ENCODE data around the gene C1GALT1C1L. TPM values are rescaled to one million over a fixed set of nuclear protein-coding genes. Genes with fewer than 3 reads are reported as not detected.
A peak's percentile ranks its signal among the peaks of the same experiment; 100 is the strongest.

C1GALT1C1L gene
- polyA plus RNA-seq, 3 donors, result not detected

DNA sequence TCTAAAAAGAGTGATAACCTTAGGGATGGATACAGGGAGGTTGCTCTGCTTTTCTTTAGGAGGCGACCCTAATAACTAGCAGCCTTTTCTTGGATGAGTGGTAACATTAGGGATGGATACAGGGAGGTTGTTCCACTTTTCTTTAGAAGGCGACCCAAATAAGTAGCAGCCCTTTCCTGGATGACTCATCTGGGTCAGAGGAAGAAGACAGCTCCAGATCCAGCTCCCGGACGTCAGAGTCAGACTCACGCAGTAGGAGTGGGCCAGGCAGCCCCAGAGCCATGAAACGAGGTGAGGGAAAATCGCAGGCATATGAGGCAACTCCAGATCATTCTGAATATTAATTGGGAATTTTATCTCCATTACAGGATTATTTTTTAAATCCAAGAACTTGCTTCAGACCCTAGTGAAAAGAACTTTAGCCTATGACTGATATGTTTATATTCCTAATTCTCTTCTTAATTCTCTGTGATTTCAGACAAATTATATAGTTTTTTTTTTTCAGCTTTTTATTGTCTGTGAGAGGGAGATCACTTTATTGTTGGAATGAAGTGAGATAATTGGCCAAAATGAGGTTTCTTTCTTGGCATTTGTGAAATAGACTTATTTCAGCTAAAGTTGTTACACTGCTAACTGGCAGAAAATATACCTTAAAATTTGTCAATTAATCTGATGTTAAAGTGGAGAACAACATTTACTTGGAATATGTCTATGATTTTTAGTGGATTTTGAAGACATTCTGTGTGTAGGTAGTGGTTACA lies 31.2 kb upstream of the C1GALT1C1L start:
- H3K9me3 ChIP-seq (replicated peaks in 1 of 2; ENCODE audit: control insufficient read depth in 1 of 2, insufficient read depth in 1 of 2, low read length in 2 of 2), result no peaks in the 10 kb centered on the region
- H3K4me1 ChIP-seq (ENCODE audit: control insufficient read depth in 1 of 2, insufficient read depth in 2 of 2, low read length in 2 of 2), result no peaks in the 10 kb centered on the region
- no peak overlapping the region for H3K27ac Mint-ChIP-seq
- H3K4me3 ChIP-seq (replicated peaks in 1 of 3; ENCODE audit: low read depth in 2 of 3, low read length in 3 of 3), result no peak overlapping the region
- intact Hi-C loops (cut with micrococcal nuclease), result no loop called here
- DNase-seq, result peak in 1 of 3 donors; percentile 8
- H3K4me1 Mint-ChIP-seq, result no peaks in the 10 kb centered on the region
- H3K9me3 Mint-ChIP-seq, result peaks cover 0 to 3% (median 0%) of the 10 kb centered on the region in 7 donors
- H2AFZ ChIP-seq (ENCODE audit: insufficient read depth, low read depth, low read length, poor library complexity, severe bottlenecking), result no peak overlapping the region
- TF ChIP-seq, protein P1, sequence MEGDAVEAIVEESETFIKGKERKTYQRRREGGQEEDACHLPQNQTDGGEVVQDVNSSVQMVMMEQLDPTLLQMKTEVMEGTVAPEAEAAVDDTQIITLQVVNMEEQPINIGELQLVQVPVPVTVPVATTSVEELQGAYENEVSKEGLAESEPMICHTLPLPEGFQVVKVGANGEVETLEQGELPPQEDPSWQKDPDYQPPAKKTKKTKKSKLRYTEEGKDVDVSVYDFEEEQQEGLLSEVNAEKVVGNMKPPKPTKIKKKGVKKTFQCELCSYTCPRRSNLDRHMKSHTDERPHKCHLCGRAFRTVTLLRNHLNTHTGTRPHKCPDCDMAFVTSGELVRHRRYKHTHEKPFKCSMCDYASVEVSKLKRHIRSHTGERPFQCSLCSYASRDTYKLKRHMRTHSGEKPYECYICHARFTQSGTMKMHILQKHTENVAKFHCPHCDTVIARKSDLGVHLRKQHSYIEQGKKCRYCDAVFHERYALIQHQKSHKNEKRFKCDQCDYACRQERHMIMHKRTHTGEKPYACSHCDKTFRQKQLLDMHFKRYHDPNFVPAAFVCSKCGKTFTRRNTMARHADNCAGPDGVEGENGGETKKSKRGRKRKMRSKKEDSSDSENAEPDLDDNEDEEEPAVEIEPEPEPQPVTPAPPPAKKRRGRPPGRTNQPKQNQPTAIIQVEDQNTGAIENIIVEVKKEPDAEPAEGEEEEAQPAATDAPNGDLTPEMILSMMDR (IDR thresholded peaks at IDR 0.05), result no peak
- peaks cover 9 to 20% (median 14%) of the 10 kb centered on the region in 3 donors for H3K27me3 Mint-ChIP-seq (ENCODE audit: low read depth in 3 of 3)
- H3K9ac ChIP-seq (ENCODE audit: insufficient read depth, low read length, poor library complexity, severe bottlenecking), result no peak overlapping the region
- WGBS (ENCODE audit: insufficient coverage), result 40% methylated on average over 3 of the region's 7 CpGs
- H3K4me2 ChIP-seq (replicated peaks; ENCODE audit: extremely low read depth, low read length, poor library complexity, severe bottlenecking), result no peak overlapping the region
- no peaks in the 10 kb centered on the region for H4K20me1 ChIP-seq (ENCODE audit: insufficient read depth, low read length)
- no peaks in the 10 kb centered on the region for H3K79me2 ChIP-seq (ENCODE audit: insufficient read depth, low read length)
- H3K27me3 ChIP-seq (ENCODE audit: control insufficient read depth in 2 of 2, insufficient read depth in 2 of 2, low read length in 2 of 2), result peaks cover 0 to 12% of the 10 kb centered on the region in 2 donors
- no peak overlapping the region for H3K4me3 Mint-ChIP-seq
- no peaks in the 10 kb centered on the region for H3K36me3 Mint-ChIP-seq
- no peaks in the 10 kb centered on the region for H3K36me3 ChIP-seq (replicated peaks in 1 of 2; ENCODE audit: control insufficient read depth in 1 of 2, insufficient read depth in 2 of 2, low read length in 2 of 2)
- no peak overlapping the region for H3K27ac ChIP-seq (ENCODE audit: low read depth in 1 of 2, low read length in 2 of 2)

DNA sequence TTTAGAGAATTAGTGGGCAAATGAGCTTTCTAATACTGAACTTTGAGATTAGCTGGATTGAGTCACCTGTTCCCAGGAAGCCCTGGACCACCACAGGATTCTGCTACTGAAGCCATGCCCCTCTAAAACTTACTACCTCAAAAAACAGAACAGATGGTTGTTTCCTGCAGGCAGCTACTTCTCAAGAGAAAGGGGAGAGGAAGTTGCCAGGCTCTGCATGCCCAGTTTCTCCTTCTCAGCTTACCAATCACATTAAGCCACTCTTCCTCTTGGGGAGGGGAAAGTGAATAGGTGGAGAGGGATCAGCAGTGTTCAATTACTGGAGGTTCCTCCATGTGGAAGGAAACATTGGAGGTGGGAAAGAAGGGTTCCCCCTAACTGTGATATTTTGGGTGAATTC lies 24.9 kb upstream of the C1GALT1C1L start:
- H2AFZ ChIP-seq (ENCODE audit: insufficient read depth, low read depth, low read length, poor library complexity, severe bottlenecking), result no peak overlapping the region
- no peak overlapping the region for H3K4me2 ChIP-seq (replicated peaks; ENCODE audit: extremely low read depth, low read length, poor library complexity, severe bottlenecking)
- peaks cover 0 to 4% of the 10 kb centered on the region in 2 donors for H3K27me3 ChIP-seq (ENCODE audit: control insufficient read depth in 2 of 2, insufficient read depth in 2 of 2, low read length in 2 of 2)
- H3K9me3 ChIP-seq (replicated peaks in 1 of 2; ENCODE audit: control insufficient read depth in 1 of 2, insufficient read depth in 1 of 2, low read length in 2 of 2), result no peaks in the 10 kb centered on the region
- peak in 1 of 3 donors; percentile 5 for DNase-seq
- Mint-ChIP-seq H3K9me3 (peaks cover 0 to 3% (median 0%) of the 10 kb centered on the region in 7 donors), H3K4me1 (peaks cover 5% of the 10 kb centered on the region), H3K36me3 (no peaks in the 10 kb centered on the region), H3K4me3 (no peak overlapping the region), H3K27me3 (ENCODE audit: low read depth in 3 of 3) (peaks cover 6 to 20% (median 7%) of the 10 kb centered on the region in 3 donors), H3K27ac (no peak overlapping the region)
- H3K4me3 ChIP-seq (replicated peaks in 1 of 3; ENCODE audit: low read depth in 2 of 3, low read length in 3 of 3), result no peak overlapping the region
- no peaks in the 10 kb centered on the region for H4K20me1 ChIP-seq (ENCODE audit: insufficient read depth, low read length)
- H3K4me1 ChIP-seq (ENCODE audit: control insufficient read depth in 1 of 2, insufficient read depth in 2 of 2, low read length in 2 of 2), result no peaks in the 10 kb centered on the region
- TF ChIP-seq, protein P1 (IDR thresholded peaks at IDR 0.05), result no peak
- intact Hi-C loops (cut with micrococcal nuclease), result no loop called here
- no peaks in the 10 kb centered on the region for H3K79me2 ChIP-seq (ENCODE audit: insufficient read depth, low read length)
- no peak overlapping the region for H3K9ac ChIP-seq (ENCODE audit: insufficient read depth, low read length, poor library complexity, severe bottlenecking)
- no peak overlapping the region for H3K27ac ChIP-seq (ENCODE audit: low read depth in 1 of 2, low read length in 2 of 2)
- no peaks in the 10 kb centered on the region for H3K36me3 ChIP-seq (replicated peaks in 1 of 2; ENCODE audit: control insufficient read depth in 1 of 2, insufficient read depth in 2 of 2, low read length in 2 of 2)
